HEK293T (cell line): ENCODE measurements around the gene WDR38.

Experiments
- ARNT ChIP-seq: fragments of 450-650 bp; IDR thresholded peaks from 2 replicates; pipeline ENCODE4 v1.6.1; 2017; ENCODE audit warnings: mild to moderate bottlenecking
- BHLHE40 ChIP-seq: fragments of 450-650 bp; IDR thresholded peaks from 2 replicates; pipeline ENCODE4 v1.6.1; 2016; ENCODE audit warnings: mild to moderate bottlenecking, moderate library complexity, borderline replicate concordance
- ELF4 ChIP-seq: fragments of 450-650 bp; IDR thresholded peaks from 2 replicates; pipeline ENCODE4 v1.6.1; 2017; ENCODE audit warnings: antibody characterized with exemption
- LEF1 ChIP-seq: fragments of 450-650 bp; IDR thresholded peaks from 2 replicates; pipeline ENCODE4 v1.6.1; 2017; ENCODE audit warnings: mild to moderate bottlenecking, borderline replicate concordance
- TARDBP ChIP-seq: fragments of 450-650 bp; IDR thresholded peaks from 2 replicates; pipeline ENCODE4 v1.6.1; 2016

DNA sequence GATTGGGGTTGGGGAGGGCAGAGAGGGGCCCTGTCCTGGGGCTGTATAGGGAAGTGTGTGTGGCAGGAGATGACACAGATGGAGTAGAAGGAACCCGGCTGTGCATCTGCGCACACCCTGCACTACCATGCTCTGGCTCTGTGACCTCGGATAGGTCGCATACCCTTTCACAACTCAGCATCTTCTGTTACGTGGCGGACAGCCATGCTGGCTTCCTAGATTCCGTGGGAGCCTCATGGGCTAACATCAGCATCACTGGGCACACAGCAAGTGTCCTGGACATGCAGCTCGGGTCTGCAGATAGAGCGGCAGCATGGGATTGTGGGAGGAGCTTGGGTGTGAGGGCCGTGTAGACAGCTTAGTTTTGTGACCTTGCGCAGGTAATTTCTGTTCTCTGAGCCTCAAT, 17.9 kb downstream of the WDR38 start:
- TF ChIP-seq LEF1 (no peak), BHLHE40 (no peak), ELF4 (no peak), ARNT (no peak), TARDBP (no peak)
